HEK293T (cell line): ENCODE data around the gene PRSS1.
"Not testable (repeated sequence)": the region's sequence is repeated elsewhere in the genome, so short reads cannot be mapped to it uniquely, and the experiment has no call there.

Experiments
- CTCF ChIA-PET: fragments of 350-600 bp; formaldehyde crosslinking; extraction: SDS; loops from one replicate; lab custom pipeline; 2021; ENCODE audit warnings: antibody characterized with exemption, inconsistent platforms; lab: Yijun Ruan, JAX
- POLR2A ChIA-PET: fragments of 350-600 bp; formaldehyde crosslinking; extraction: SDS; loops from one replicate; lab custom pipeline; 2020; ENCODE audit warnings: antibody characterized with exemption, inconsistent platforms; lab: Yijun Ruan, JAX
- DNase-seq: peaks from one replicate; pipeline ENCODE4 v3.0.0; 2012; ENCODE audit warnings: mixed read lengths; ENCODE audit errors: extremely low spot score
- ARNT ChIP-seq: fragments of 450-650 bp; IDR thresholded peaks from 2 replicates; pipeline ENCODE4 v1.6.1; 2017; ENCODE audit warnings: mild to moderate bottlenecking
- BHLHE40 ChIP-seq: fragments of 450-650 bp; IDR thresholded peaks from 2 replicates; pipeline ENCODE4 v1.6.1; 2016; ENCODE audit warnings: mild to moderate bottlenecking, moderate library complexity, borderline replicate concordance
- CTBP1 ChIP-seq: fragments of 450-650 bp; IDR thresholded peaks from 2 replicates; pipeline ENCODE4 v1.6.1; 2016; ENCODE audit warnings: borderline replicate concordance
- ELF4 ChIP-seq: fragments of 450-650 bp; IDR thresholded peaks from 2 replicates; pipeline ENCODE4 v1.6.1; 2017; ENCODE audit warnings: antibody characterized with exemption
- FOXA1 ChIP-seq: fragments of 450-650 bp; IDR thresholded peaks from 2 replicates; pipeline ENCODE4 v1.6.1; 2016; ENCODE audit warnings: mild to moderate bottlenecking
- FOXK2 ChIP-seq: fragments of 450-650 bp; IDR thresholded peaks from 2 replicates; pipeline ENCODE4 v1.6.1; 2016; ENCODE audit warnings: mild to moderate bottlenecking
- FOXM1 ChIP-seq: fragments of 450-650 bp; IDR thresholded peaks from 2 replicates; pipeline ENCODE4 v1.6.1; 2017; ENCODE audit warnings: mild to moderate bottlenecking, borderline replicate concordance
- HDGF ChIP-seq: fragments of 450-650 bp; IDR thresholded peaks from 2 replicates; pipeline ENCODE4 v1.6.1; 2017; ENCODE audit warnings: antibody characterized with exemption, borderline replicate concordance
- L3MBTL2 ChIP-seq: fragments of 450-650 bp; conservative IDR thresholded peaks from 2 replicates; pipeline ENCODE4 v1.6.1; 2016; ENCODE audit warnings: mild to moderate bottlenecking
- LEF1 ChIP-seq: fragments of 450-650 bp; IDR thresholded peaks from 2 replicates; pipeline ENCODE4 v1.6.1; 2017; ENCODE audit warnings: mild to moderate bottlenecking, borderline replicate concordance
- NFRKB ChIP-seq: fragments of 450-650 bp; IDR thresholded peaks from 2 replicates; pipeline ENCODE4 v1.6.1; 2016; ENCODE audit warnings: mild to moderate bottlenecking, moderate library complexity
- SP1 ChIP-seq: fragments of 450-650 bp; IDR thresholded peaks from 2 replicates; pipeline ENCODE4 v1.6.1; 2017
- SUZ12 ChIP-seq: fragments of 450-650 bp; IDR thresholded peaks from 2 replicates; pipeline ENCODE4 v1.6.1; 2016; ENCODE audit warnings: mild to moderate bottlenecking
- TARDBP ChIP-seq: fragments of 450-650 bp; IDR thresholded peaks from 2 replicates; pipeline ENCODE4 v1.6.1; 2016
- ZNF384 ChIP-seq: fragments of 450-650 bp; IDR thresholded peaks from 2 replicates; pipeline ENCODE4 v1.6.1; 2016
- TF ChIP-seq, protein P1 (sequence below): fragments of 450-650 bp; IDR thresholded peaks from 2 replicates; pipeline ENCODE4 v1.6.1; 2016

The PRSS1 gene

DNA sequence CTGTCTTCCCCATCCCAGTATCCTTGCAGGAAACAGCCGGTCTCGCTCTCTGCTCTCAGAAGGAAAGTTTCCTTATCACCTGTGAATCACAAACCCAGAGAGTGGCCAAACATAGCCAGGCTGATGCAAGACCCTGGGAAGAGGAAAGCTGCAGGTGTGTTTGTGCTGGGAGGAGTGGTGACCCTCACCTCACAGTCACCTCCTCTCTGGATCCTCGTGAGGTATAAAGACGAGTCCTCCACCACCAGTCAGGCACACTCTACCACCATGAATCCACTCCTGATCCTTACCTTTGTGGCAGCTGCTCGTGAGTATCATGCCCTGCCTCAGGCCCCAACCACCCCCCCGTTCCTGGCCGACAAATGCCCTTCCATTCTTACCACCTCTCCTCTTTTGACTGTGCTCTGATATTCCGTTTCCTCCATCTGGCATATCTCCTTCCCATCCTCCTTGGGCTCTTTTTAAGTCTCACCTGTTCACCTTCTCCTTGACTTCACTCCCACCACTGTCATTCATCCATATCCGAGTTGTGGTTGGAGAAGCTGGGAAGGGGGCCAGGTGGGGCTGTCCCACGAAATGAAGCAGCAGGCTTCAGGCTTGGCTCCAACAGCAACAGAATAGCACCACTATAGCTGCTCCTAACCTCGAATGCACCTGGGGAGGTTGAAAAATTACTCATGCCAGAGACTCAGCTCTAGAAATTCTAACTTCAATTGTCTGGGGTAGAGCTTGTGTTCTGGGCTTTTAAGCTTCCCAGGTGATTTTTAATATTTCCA lies at the start of gene PRSS1:
Gene PRSS1 (plus strand): TSS at position 255 of the 776 bp plus-strand sequence. CDS start 13 bp downstream, at position 268.
- ChIA-PET POLR2A (no interaction called here), CTCF (interaction anchor here (1.0 kb wide), 1 partner anchor 34 kb away, joined by 3 read pairs; no protein-coding TSS in a partner anchor)
- DNase-seq: no peak
- no peak for TF ChIP-seq ZNF384
- no peak for TF ChIP-seq FOXA1
- TF ChIP-seq, protein P1, sequence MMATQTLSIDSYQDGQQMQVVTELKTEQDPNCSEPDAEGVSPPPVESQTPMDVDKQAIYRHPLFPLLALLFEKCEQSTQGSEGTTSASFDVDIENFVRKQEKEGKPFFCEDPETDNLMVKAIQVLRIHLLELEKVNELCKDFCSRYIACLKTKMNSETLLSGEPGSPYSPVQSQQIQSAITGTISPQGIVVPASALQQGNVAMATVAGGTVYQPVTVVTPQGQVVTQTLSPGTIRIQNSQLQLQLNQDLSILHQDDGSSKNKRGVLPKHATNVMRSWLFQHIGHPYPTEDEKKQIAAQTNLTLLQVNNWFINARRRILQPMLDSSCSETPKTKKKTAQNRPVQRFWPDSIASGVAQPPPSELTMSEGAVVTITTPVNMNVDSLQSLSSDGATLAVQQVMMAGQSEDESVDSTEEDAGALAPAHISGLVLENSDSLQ: no peak
- no peak for TF ChIP-seq SP1
- no peak for TF ChIP-seq ELF4
- no peak for TF ChIP-seq BHLHE40
- TF ChIP-seq LEF1: no peak
- no peak for TF ChIP-seq CTBP1
- TF ChIP-seq L3MBTL2: no peak
- no peak for TF ChIP-seq NFRKB
- no peak for TF ChIP-seq FOXM1
- TF ChIP-seq FOXK2: no peak

DNA sequence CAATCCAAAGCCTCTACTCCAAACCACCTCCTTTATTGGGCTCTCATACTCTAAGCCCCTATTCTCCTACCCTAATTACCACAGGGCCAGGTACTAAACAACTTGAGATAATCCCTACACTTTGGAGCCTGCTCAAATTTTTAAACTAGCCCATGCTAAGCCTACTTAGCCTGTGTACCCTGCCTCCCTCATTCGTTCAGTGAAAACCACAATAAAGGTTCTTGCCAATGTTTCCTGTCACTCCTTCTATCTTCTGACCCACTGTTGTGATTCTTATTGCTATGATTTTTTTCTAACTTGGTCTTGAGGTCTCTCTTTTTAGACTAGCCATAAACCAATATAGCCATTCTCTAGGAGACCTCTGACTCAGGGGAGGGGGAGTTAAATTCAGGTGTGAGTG lies 48.3 kb upstream of the PRSS1 start:
- DNase-seq, POLR2A ChIA-PET: not testable (repeated sequence)
- CTCF ChIA-PET: interaction anchor here (0.6 to 0.7 kb wide), 2 partner anchors 33 to 84 kb away, joined by 3 to 4 read pairs; no protein-coding TSS in a partner anchor

DNA sequence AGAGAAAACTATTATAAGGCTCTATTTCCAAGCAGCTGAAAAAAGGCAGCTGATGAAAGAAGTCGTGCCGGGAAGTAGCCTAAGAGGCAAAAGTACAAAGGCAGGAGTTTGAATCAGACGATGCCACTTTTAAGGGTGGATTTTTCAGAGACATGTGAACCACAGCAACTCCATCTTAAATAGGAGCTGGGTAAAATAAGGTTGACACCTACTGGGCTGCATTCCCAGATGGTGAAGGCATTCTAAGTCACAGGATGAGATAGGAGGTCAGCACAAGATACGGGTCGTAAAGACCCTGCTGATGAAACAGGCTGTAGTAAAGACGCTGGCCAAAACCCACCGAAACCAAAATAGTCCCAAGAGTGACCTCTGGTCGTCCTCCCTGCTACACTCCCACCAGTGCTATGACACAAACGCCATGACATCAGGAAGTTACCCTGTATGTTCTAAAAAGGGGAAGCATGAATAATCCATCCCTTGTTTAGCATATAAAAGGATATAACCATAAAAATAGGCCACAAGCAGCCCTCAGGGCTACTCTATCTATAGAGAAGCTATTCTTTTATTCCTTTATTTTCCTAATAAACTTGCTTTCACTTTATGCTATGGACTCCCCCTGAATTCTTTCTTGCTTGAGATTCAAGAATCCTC lies 45.5 kb upstream of the PRSS1 start:
- CTCF ChIA-PET: no interaction called here
- DNase-seq: no peak
- POLR2A ChIA-PET: no interaction called here

DNA sequence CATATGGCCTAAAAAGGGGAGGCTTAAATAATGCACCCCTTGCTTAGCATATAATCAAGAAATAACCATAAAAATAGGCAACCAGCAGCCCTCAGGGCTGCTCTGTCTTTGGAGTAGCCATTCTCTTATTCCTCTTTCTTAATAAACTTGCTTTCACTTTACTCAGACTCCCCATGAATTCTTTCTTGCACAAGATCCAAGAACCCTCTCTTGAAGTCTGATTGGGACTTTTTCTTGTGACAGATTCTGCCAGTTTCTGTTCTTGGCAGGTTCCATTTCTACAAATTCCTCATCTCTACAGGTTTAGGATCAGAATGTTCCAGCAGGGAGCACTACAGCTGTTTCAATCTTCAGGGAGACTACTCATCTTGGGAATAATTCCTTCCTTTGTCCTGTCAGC lies 40.5 kb upstream of the PRSS1 start:
- DNase-seq, POLR2A ChIA-PET: not testable (repeated sequence)
- CTCF ChIA-PET: interaction anchor here (1.5 kb wide), 1 partner anchor 75 kb away, joined by 5 read pairs; no protein-coding TSS in a partner anchor

More for the DNA sequence above, 45.5 kb upstream of the PRSS1 start:
- no peak for TF ChIP-seq NFRKB
- no peak for TF ChIP-seq ELF4

DNA sequence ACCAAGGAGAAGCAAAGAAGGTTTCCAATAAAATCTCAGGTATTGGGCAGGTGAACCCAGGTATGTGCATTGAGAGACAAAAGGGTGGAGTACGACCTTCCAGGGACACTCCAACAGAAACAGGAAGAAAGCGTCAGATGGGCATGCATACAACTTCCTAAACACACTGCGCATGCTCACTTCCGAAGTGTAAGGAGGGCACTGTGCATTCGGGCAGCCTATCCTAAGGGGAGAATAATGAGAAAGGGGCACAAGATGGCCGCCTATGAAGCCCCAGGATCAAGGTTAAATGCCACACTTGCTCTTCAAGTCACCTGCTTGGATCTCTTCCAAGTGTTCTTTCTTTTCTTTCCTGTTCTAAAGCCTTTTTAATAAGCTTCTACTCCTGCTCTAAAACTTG lies 39.4 kb upstream of the PRSS1 start:
- ChIA-PET POLR2A (no interaction called here), CTCF (no interaction called here)
- no peak for DNase-seq
- TF ChIP-seq FOXM1 (no peak), ARNT (no peak), HDGF (no peak), SUZ12 (no peak), TARDBP (no peak), FOXA1 (no peak), CTBP1 (no peak)

DNA sequence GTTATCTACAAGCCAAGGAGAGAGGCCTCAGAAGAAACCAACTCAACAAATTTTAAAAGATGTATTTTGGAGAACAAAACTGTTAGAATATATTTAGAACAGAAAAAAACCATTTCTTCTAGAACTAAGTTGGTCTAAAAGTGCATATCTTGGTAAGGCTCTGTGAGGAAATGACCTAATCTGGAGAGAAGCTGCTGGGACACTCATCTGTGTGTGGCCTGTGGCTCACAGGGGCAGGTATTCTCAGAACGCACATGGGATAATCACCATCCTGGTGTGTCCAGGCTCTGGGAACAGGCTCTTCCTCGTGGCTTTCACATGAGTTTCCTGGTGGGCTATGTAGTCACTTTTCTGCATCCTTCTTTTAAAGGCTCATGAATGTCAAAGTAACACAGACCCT lies 38.1 kb upstream of the PRSS1 start:
- DNase-seq: no peak
- no peak for TF ChIP-seq CTBP1
- POLR2A ChIA-PET: no interaction called here
- CTCF ChIA-PET: no interaction called here

DNA sequence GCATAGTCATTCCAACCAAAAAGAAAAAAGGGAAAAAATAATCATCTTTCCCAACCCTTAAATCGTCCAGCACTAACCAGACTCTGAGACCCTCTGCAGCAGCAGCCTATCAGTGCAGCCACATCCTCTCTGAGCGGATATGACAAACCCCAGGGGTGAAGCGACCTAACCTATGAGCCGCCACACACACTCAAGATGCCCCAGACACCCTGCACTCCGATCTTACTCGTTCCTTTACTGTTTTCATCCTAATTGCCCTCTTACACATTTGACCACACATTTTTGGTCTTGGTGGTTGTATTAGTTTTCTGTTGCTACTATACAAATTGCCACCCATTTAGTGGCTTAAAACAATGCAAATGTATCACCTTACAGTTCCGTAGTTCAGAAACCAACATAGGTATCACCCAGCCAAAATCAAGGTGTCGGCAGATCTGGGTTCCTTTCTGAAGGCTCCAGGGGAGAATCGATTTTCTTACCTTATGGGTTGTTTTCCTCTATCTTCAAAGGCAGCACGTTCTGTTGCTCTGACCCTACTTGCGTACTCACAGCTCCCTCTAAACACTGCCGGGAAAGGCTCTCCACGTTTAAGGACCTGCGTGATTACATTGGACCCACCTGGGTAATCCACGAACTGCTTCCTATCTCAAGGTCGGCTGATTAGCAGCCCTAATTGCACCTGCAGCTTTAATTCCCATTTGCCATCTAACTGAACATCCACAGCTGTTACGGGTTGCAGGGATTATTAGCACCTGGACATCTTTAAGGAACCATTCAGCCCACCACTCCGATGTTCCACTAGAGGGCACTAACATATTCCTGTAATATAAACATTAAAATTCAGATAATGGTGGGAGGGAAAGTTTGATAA lies 37.3 kb upstream of the PRSS1 start:
- CTCF ChIA-PET: interaction anchor here (0.5 to 3.3 kb wide), 3 partner anchors 71 to 1335 kb away, joined by 3 to 17 read pairs (median 4); no protein-coding TSS in a partner anchor
- POLR2A ChIA-PET: no interaction called here
- DNase-seq: peak; percentile 53
- no peak for TF ChIP-seq LEF1
- TF ChIP-seq, protein P1: no peak
- no peak for TF ChIP-seq ELF4
- TF ChIP-seq TARDBP: no peak
- no peak for TF ChIP-seq L3MBTL2
- no peak for TF ChIP-seq BHLHE40
- no peak for TF ChIP-seq ARNT
- no peak for TF ChIP-seq CTBP1
- no peak for TF ChIP-seq NFRKB
- no peak for TF ChIP-seq SUZ12
- no peak for TF ChIP-seq FOXA1
- TF ChIP-seq SP1: no peak
- no peak for TF ChIP-seq FOXK2
- TF ChIP-seq ZNF384: no peak
